GM21737 (cell line): Measurements from ENCODE around the gene ACTG2.
"Not testable (repeated sequence)": the region's sequence is repeated elsewhere in the genome, so short reads cannot be mapped to it uniquely, and the experiment has no call there.

Experiments used
- ATAC-seq: cut with Tn5 transposase; IDR thresholded peaks from one replicate; pipeline ENCODE4 v1.9.1; 2021; ENCODE audit warnings: mild to moderate bottlenecking, moderate library complexity; ENCODE audit not compliant: unreplicated experiment

ACTG2 gene

GRCh38 chr2:73891276-73891901 is 1.4 kb upstream of the ACTG2 start:
- ATAC-seq: no peak

GRCh38 chr2:73893764-73894474 is 1.1 kb downstream of the ACTG2 start:
- ATAC-seq: no peak

- ATAC-seq: no peak
Observed at GRCh38 chr2:73894475-73894850, 1.7 kb downstream of the ACTG2 start.

GRCh38 chr2:73894877-73895276 is 2.1 kb downstream of the ACTG2 start:
- ATAC-seq: no peak

GRCh38 chr2:73895473-73895872 is 2.7 kb downstream of the ACTG2 start:
- ATAC-seq: no peak

GRCh38 chr2:73896362-73897239 is 3.8 kb downstream of the ACTG2 start:
- ATAC-seq: peak; percentile 68

- no peak for ATAC-seq
Observed at GRCh38 chr2:73897240-73897583, 4.4 kb downstream of the ACTG2 start.

- no peak for ATAC-seq
Observed at GRCh38 chr2:73897934-73898333, 5.1 kb downstream of the ACTG2 start.

- no peak for ATAC-seq
Observed at GRCh38 chr2:73899801-73900336, 7.1 kb downstream of the ACTG2 start.

- no peak for ATAC-seq
Observed at GRCh38 chr2:73901143-73901542, 8.3 kb downstream of the ACTG2 start.

- ATAC-seq: no peak
Observed at GRCh38 chr2:73902284-73902683, 9.5 kb downstream of the ACTG2 start.

GRCh38 chr2:73903313-73903712 is 10.5 kb downstream of the ACTG2 start:
- ATAC-seq: no peak

- ATAC-seq: not testable (repeated sequence)
Observed at GRCh38 chr2:73903949-73904613, 11.3 kb downstream of the ACTG2 start.

GRCh38 chr2:73904952-73905351 is 12.1 kb downstream of the ACTG2 start:
- no peak for ATAC-seq

GRCh38 chr2:73906847-73907505 is 14.2 kb downstream of the ACTG2 start:
- no peak for ATAC-seq

- ATAC-seq: peak; percentile 68
Observed at GRCh38 chr2:73907840-73908452, 15.1 kb downstream of the ACTG2 start.

- ATAC-seq: no peak
Observed at GRCh38 chr2:73908689-73909652, 16.2 kb downstream of the ACTG2 start.

GRCh38 chr2:73910873-73911547 is 18.2 kb downstream of the ACTG2 start:
- ATAC-seq: no peak
